K562 (cell line): ENCODE results near the gene TUBG2. TPM values are rescaled to one million over a fixed set of nuclear protein-coding genes. Genes with fewer than 3 reads are reported as not detected.

Source experiments
- CAMTA2 ChIP-seq: fragments of 250-450 bp; sonication (Bioruptor Pico); conservative IDR thresholded peaks from 2 replicates; pipeline ENCODE4 v1.5.1; 2022
- CCNT2 ChIP-seq: IDR thresholded peaks from 2 replicates; pipeline ENCODE4 v1.6.1; 2011; ENCODE audit warnings: borderline replicate concordance, low read depth, mild to moderate bottlenecking, moderate library complexity, mixed read lengths, low read length; ENCODE audit not compliant: insufficient read length; ENCODE audit errors: extremely low read depth
- CTBP1 ChIP-seq: fragments of 450-650 bp; IDR thresholded peaks from 2 replicates; pipeline ENCODE4 v1.6.1; 2016; ENCODE audit warnings: borderline replicate concordance
- FOXA3 ChIP-seq, 2 experiments: fragments of 450-650 bp in 1 of 2; sonication (generic) in 1 of 2; formaldehyde crosslinking; IDR thresholded peaks in 1 of 2; conservative IDR thresholded peaks in 1 of 2; 2 replicates each; pipeline versions ENCODE4 v1.4.0 to v1.8.0; 2020 to 2022; ENCODE audit warnings: mild to moderate bottlenecking in 2 of 2, missing genetic modification reagents in 1 of 2
- HDAC1 ChIP-seq, 2 experiments: fragments of 450-650 bp; IDR thresholded peaks; 2 replicates each; pipeline ENCODE4 v1.6.1; 2016 to 2017; ENCODE audit warnings: inconsistent platforms in 1 of 2, mild to moderate bottlenecking in 1 of 2, moderate library complexity in 1 of 2
- JUN ChIP-seq, 2 experiments: sonication (generic) in 1 of 2; formaldehyde crosslinking in 1 of 2; IDR thresholded peaks; 2 replicates each; pipeline versions ENCODE4 v1.6.1 to v1.8.0; 2012 to 2022; ENCODE audit warnings: borderline replicate concordance in 2 of 2, mild to moderate bottlenecking in 2 of 2, improper control_type of control experiment in 1 of 2, low read depth in 1 of 2, low read length in 1 of 2, missing genetic modification reagents in 1 of 2
- LARP7 ChIP-seq: fragments of 450-650 bp; IDR thresholded peaks from 2 replicates; pipeline ENCODE4 v1.6.1; 2016
- ZNF311 ChIP-seq: fragments of 250-450 bp; sonication (Bioruptor Pico); IDR thresholded peaks from 2 replicates; pipeline ENCODE4 v1.4.0; 2020; ENCODE audit warnings: mild to moderate bottlenecking, moderate library complexity
- ZNF586 ChIP-seq: fragments of 450-650 bp; formaldehyde crosslinking; conservative IDR thresholded peaks from 2 replicates; pipeline ENCODE4 v1.4.0; 2020; ENCODE audit warnings: mild to moderate bottlenecking, moderate library complexity
- ZNF644 ChIP-seq: fragments of 200-800 bp; sonication (Bioruptor generic); IDR thresholded peaks from 2 replicates; pipeline ENCODE4 v1.6.1; 2016; ENCODE audit warnings: low read depth, missing genetic modification characterization, missing compliant biosample characterization
- ZNF707 ChIP-seq: fragments of 250-450 bp; sonication (Bioruptor Pico); conservative IDR thresholded peaks from 2 replicates; pipeline ENCODE4 v1.8.0; 2022; ENCODE audit warnings: inconsistent platforms, mild to moderate bottlenecking, moderate library complexity
- polyA plus RNA-seq, 8 experiments: library from polyadenylated mRNA; depleted of rRNA in 4 of 8; stranded (reverse) in 5 of 8; unstranded in 3 of 8; fragments of >200 nt; fragmentation: Nextera tagmentation in 2 of 8; fragmentation: Illumina TruSeq in 1 of 8; extraction: Ambion mirVana in 2 of 8; extraction: Trizol in 1 of 8; gene quantifications; 2 replicates each; pipeline versions ENCODE4 v1.2.1 to v1.2.3, GENCODE V29; 2011 to 2014; ENCODE audit warnings: inconsistent platforms in 1 of 8, missing spikeins in 1 of 8
- total RNA-seq, 7 experiments: library from RNA; depleted of rRNA in 6 of 7; stranded (reverse); fragments of >200 nt in 6 of 7; fragmentation: Illumina TruSeq in 2 of 7; extraction: Trizol in 2 of 7; gene quantifications; 2 replicates each; pipeline versions ENCODE4 v1.2.1 to v1.2.3, GENCODE V29; 2011 to 2021; ENCODE audit warnings: low replicate concordance in 1 of 7
- TF ChIP-seq, protein P1 (sequence below): fragments of 450-650 bp; IDR thresholded peaks from 2 replicates; pipeline ENCODE4 v1.6.1; 2017; ENCODE audit warnings: antibody characterized with exemption, mild to moderate bottlenecking
- TF ChIP-seq, protein P2 (sequence below): sonication (generic); formaldehyde crosslinking; IDR thresholded peaks from 2 replicates; pipeline ENCODE4 v1.4.0; 2020; ENCODE audit warnings: mild to moderate bottlenecking, missing genetic modification reagents
- TF ChIP-seq, protein P3 (sequence below): sonication (generic); formaldehyde crosslinking; IDR thresholded peaks from 2 replicates; pipeline ENCODE4 v1.8.0; 2023; ENCODE audit warnings: mild to moderate bottlenecking, missing genetic modification reagents
- TF ChIP-seq, protein P4 (sequence below), 2 experiments: fragments of 450-650 bp; IDR thresholded peaks; 2 replicates each; pipeline ENCODE4 v1.6.1; 2018; ENCODE audit warnings: mild to moderate bottlenecking in 2 of 2, low read depth in 1 of 2; ENCODE audit not compliant: partially characterized antibody in 2 of 2

Gene TUBG2
- total and polyA plus RNA-seq, 9 of the 15 experiments (the other 6 are each of a cell fraction or from before 2014, with no cell fraction given): 0.09 to 0.80 (median 0.24) TPM; not detected in 2

DNA sequence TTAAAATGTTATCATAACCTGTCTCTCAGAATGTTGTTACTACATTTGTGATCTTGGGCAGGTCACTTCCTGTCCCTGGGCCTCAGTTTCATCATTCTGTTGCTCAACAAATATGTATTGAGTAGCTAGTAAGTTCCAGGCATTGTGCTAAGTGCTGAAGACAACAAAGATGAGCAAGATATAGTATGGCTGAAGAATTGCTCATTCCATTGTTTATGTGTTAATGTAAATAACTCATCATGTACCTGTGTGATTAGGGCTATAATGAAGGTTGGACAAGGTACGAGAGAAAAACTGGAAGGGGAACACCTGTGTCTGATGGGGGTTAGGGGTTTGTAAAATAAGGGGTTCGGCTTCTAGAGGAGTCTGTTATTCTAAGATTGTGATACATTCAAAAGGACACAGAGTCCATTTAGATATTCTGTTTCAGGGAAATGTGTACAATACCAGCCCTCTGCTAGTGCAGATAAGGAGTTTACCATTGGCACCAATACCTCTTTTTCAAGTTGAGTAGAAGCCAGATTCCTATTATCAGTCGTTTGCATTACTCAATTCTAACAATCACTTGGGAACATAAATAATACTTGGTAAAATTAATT is 29.6 kb upstream of the TUBG2 start (continued):
- TF ChIP-seq HDAC1 (IDR thresholded peaks at IDR 0.05) (peak in 1 of 2 experiments; percentile 61; a peak in 2 of 4 replicates), CAMTA2 (no peak), ZNF644 (tag) (no peak), ZNF311 (no peak), FOXA3 (CRISPR knock-in tag; conservative IDR thresholded peaks at IDR 0.05 in 1 of 2, IDR thresholded peaks at IDR 0.05 in 1 of 2) (no peak), ZNF707 (CRISPR knock-in tag) (no peak), CTBP1 (0 out of 2 replicates have a peak, but pooled peaks have one; percentile 15), LARP7 (no peak), ZNF586 (no peak), CCNT2 (peak; percentile 37), JUN (IDR thresholded peaks at IDR 0.05; ENCODE audit: borderline replicate concordance, low read depth, low read length) (no peak), JUN (CRISPR knock-in tag; IDR thresholded peaks at IDR 0.05; ENCODE audit: borderline replicate concordance) (no peak)
- TF ChIP-seq, protein P1, sequence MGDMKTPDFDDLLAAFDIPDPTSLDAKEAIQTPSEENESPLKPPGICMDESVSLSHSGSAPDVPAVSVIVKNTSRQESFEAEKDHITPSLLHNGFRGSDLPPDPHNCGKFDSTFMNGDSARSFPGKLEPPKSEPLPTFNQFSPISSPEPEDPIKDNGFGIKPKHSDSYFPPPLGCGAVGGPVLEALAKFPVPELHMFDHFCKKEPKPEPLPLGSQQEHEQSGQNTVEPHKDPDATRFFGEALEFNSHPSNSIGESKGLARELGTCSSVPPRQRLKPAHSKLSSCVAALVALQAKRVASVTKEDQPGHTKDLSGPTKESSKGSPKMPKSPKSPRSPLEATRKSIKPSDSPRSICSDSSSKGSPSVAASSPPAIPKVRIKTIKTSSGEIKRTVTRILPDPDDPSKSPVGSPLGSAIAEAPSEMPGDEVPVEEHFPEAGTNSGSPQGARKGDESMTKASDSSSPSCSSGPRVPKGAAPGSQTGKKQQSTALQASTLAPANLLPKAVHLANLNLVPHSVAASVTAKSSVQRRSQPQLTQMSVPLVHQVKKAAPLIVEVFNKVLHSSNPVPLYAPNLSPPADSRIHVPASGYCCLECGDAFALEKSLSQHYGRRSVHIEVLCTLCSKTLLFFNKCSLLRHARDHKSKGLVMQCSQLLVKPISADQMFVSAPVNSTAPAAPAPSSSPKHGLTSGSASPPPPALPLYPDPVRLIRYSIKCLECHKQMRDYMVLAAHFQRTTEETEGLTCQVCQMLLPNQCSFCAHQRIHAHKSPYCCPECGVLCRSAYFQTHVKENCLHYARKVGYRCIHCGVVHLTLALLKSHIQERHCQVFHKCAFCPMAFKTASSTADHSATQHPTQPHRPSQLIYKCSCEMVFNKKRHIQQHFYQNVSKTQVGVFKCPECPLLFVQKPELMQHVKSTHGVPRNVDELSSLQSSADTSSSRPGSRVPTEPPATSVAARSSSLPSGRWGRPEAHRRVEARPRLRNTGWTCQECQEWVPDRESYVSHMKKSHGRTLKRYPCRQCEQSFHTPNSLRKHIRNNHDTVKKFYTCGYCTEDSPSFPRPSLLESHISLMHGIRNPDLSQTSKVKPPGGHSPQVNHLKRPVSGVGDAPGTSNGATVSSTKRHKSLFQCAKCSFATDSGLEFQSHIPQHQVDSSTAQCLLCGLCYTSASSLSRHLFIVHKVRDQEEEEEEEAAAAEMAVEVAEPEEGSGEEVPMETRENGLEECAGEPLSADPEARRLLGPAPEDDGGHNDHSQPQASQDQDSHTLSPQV: peak; percentile 79
- TF ChIP-seq, protein P2, sequence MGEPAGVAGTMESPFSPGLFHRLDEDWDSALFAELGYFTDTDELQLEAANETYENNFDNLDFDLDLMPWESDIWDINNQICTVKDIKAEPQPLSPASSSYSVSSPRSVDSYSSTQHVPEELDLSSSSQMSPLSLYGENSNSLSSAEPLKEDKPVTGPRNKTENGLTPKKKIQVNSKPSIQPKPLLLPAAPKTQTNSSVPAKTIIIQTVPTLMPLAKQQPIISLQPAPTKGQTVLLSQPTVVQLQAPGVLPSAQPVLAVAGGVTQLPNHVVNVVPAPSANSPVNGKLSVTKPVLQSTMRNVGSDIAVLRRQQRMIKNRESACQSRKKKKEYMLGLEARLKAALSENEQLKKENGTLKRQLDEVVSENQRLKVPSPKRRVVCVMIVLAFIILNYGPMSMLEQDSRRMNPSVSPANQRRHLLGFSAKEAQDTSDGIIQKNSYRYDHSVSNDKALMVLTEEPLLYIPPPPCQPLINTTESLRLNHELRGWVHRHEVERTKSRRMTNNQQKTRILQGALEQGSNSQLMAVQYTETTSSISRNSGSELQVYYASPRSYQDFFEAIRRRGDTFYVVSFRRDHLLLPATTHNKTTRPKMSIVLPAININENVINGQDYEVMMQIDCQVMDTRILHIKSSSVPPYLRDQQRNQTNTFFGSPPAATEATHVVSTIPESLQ (CRISPR knock-in tag): no peak
- TF ChIP-seq, protein P3, sequence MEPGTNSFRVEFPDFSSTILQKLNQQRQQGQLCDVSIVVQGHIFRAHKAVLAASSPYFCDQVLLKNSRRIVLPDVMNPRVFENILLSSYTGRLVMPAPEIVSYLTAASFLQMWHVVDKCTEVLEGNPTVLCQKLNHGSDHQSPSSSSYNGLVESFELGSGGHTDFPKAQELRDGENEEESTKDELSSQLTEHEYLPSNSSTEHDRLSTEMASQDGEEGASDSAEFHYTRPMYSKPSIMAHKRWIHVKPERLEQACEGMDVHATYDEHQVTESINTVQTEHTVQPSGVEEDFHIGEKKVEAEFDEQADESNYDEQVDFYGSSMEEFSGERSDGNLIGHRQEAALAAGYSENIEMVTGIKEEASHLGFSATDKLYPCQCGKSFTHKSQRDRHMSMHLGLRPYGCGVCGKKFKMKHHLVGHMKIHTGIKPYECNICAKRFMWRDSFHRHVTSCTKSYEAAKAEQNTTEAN (CRISPR knock-in tag): no peak
- TF ChIP-seq, protein P4, sequence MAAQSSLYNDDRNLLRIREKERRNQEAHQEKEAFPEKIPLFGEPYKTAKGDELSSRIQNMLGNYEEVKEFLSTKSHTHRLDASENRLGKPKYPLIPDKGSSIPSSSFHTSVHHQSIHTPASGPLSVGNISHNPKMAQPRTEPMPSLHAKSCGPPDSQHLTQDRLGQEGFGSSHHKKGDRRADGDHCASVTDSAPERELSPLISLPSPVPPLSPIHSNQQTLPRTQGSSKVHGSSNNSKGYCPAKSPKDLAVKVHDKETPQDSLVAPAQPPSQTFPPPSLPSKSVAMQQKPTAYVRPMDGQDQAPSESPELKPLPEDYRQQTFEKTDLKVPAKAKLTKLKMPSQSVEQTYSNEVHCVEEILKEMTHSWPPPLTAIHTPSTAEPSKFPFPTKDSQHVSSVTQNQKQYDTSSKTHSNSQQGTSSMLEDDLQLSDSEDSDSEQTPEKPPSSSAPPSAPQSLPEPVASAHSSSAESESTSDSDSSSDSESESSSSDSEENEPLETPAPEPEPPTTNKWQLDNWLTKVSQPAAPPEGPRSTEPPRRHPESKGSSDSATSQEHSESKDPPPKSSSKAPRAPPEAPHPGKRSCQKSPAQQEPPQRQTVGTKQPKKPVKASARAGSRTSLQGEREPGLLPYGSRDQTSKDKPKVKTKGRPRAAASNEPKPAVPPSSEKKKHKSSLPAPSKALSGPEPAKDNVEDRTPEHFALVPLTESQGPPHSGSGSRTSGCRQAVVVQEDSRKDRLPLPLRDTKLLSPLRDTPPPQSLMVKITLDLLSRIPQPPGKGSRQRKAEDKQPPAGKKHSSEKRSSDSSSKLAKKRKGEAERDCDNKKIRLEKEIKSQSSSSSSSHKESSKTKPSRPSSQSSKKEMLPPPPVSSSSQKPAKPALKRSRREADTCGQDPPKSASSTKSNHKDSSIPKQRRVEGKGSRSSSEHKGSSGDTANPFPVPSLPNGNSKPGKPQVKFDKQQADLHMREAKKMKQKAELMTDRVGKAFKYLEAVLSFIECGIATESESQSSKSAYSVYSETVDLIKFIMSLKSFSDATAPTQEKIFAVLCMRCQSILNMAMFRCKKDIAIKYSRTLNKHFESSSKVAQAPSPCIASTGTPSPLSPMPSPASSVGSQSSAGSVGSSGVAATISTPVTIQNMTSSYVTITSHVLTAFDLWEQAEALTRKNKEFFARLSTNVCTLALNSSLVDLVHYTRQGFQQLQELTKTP (IDR thresholded peaks at IDR 0.05; ENCODE audit: low read depth in 1 of 2, partially characterized antibody in 2 of 2): no peak
